Peyer's patch (tissue), 4 donors: ENCODE data around the gene CD37.

Experiments used
- CTCF ChIP-seq, 6 experiments: fragments of 450-650 bp in 4 of 6; fragments of 200-600 bp in 2 of 6; sonication (generic) in 1 of 6; IDR thresholded peaks; one replicate each; pipeline ENCODE4 v1.5.1; 2017 to 2019; ENCODE audit warnings: antibody characterized with exemption in 6 of 6, mild to moderate bottlenecking in 3 of 6, moderate library complexity in 1 of 6
- POLR2A ChIP-seq, 2 donors: fragments of 450-650 bp; IDR thresholded peaks; one replicate each; pipeline ENCODE4 v1.5.1; 2017; ENCODE audit warnings: antibody characterized with exemption in 2 of 2, mild to moderate bottlenecking in 2 of 2, moderate library complexity in 2 of 2

GRCh38 chr19:49347191-49347590 lies 12.0 kb downstream of the CD37 start:
- TF ChIP-seq POLR2A (IDR thresholded peaks at IDR 0.05) (no peak), CTCF (IDR thresholded peaks at IDR 0.05) (no peak)
